Tibial nerve (tissue), 4 donors: ENCODE measurements around the gene KRT2.

Source experiments
- EP300 ChIP-seq, 2 donors: sonication (generic); formaldehyde crosslinking; IDR thresholded peaks; one replicate each; pipeline ENCODE4 v1.6.1; 2017; ENCODE audit warnings: antibody characterized with exemption in 2 of 2, mild to moderate bottlenecking in 1 of 2
- POLR2A ChIP-seq, 2 donors: fragments of 450-650 bp; IDR thresholded peaks; one replicate each; pipeline ENCODE4 v1.6.1; 2017; ENCODE audit warnings: antibody characterized with exemption in 2 of 2, mild to moderate bottlenecking in 2 of 2, moderate library complexity in 2 of 2
- TF ChIP-seq, protein P1 (sequence below), 5 experiments: fragments of 200-600 bp in 3 of 5; fragments of 450-650 bp in 2 of 5; sonication (generic) in 3 of 5; IDR thresholded peaks; one replicate each; pipeline ENCODE4 v1.5.1; 2016 to 2019; ENCODE audit warnings: antibody characterized with exemption in 5 of 5, mild to moderate bottlenecking in 3 of 5, moderate library complexity in 2 of 5

DNA sequence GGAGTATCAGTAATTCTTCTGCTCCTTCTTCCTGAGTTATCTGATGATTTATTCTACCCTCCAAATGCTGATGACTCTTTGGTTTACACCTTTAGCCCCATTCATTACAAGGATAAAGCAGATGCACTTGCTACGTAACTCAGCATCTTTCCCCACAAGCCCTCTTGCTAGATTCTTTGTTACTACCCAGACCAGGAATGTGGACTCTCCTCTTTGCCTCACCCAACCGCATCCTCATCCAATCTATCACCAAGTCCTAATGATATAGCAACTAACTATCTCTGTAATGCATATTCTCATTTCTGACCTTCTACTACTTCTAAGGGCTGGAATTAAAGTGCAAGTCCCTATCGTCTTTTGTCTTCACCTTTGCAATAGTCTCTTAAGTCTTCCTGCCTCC, 18.9 kb upstream of the KRT2 start:
- TF ChIP-seq, protein P1, sequence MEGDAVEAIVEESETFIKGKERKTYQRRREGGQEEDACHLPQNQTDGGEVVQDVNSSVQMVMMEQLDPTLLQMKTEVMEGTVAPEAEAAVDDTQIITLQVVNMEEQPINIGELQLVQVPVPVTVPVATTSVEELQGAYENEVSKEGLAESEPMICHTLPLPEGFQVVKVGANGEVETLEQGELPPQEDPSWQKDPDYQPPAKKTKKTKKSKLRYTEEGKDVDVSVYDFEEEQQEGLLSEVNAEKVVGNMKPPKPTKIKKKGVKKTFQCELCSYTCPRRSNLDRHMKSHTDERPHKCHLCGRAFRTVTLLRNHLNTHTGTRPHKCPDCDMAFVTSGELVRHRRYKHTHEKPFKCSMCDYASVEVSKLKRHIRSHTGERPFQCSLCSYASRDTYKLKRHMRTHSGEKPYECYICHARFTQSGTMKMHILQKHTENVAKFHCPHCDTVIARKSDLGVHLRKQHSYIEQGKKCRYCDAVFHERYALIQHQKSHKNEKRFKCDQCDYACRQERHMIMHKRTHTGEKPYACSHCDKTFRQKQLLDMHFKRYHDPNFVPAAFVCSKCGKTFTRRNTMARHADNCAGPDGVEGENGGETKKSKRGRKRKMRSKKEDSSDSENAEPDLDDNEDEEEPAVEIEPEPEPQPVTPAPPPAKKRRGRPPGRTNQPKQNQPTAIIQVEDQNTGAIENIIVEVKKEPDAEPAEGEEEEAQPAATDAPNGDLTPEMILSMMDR (IDR thresholded peaks at IDR 0.05) = no peak
- TF ChIP-seq POLR2A (IDR thresholded peaks at IDR 0.05) = no peak
- TF ChIP-seq EP300 (IDR thresholded peaks at IDR 0.05) = no peak
